ENCODE measurements around the gene FAM163A. TPM values are rescaled to one million over a fixed set of nuclear protein-coding genes. Genes with fewer than 3 reads are reported as not detected.

FAM163A gene
- total and polyA plus RNA-seq, 7 experiments from 2014 or later: 0.06 to 0.17 (median 0.14) TPM; not detected in 4

GRCh38 chr1:179805291-179806195 lies 62.5 kb downstream of the FAM163A start:
- Histone ChIP-seq H3K4me1 (ENCODE audit: control insufficient read depth in 2 of 2, insufficient read depth in 2 of 2, low read length in 2 of 2) (peaks cover 0 to 4% of the 10 kb centered on the region in 2 donors), H3K27ac (ENCODE audit: low read depth, low read length) (no peak overlapping the region), H3K27me3 (ENCODE audit: control insufficient read depth in 2 of 2, insufficient read depth in 2 of 2, low read length in 2 of 2) (no peaks in the 10 kb centered on the region), H3K4me3 (ENCODE audit: low read length) (no peak overlapping the region), H3K36me3 (ENCODE audit: control insufficient read depth in 2 of 3, insufficient read depth in 3 of 3, low read length in 3 of 3) (no peaks in the 10 kb centered on the region), H3K9me3 (ENCODE audit: control insufficient read depth in 2 of 3, low read length in 3 of 3) (no peaks in the 10 kb centered on the region)
- Mint-ChIP-seq H3K36me3 (no peaks in the 10 kb centered on the region), H3K4me1 (peaks cover 0 to 6% (median 5%) of the 10 kb centered on the region in 7 donors), H3K4me3 (no peak overlapping the region), H3K9me3 (no peaks in the 10 kb centered on the region), H3K27ac (peak overlapping the region in 2 of 9 donors; percentile 21 to 70), H3K27me3 (peaks cover 0 to 6% (median 0%) of the 10 kb centered on the region in 5 donors)
- ATAC-seq (no peak), DNase-seq (no peak)
- ChIA-PET CTCF (interaction anchor here (1.2 to 17.1 kb wide), 2 partner anchors 9 to 99 kb away, joined by 3 to 376 read pairs; no protein-coding TSS in a partner anchor), POLR2A (no interaction called here)
- intact Hi-C loops (cut with micrococcal nuclease): no loop called here

- DNase-seq (no peak), ATAC-seq (no peak)
- Histone ChIP-seq H3K27ac (ENCODE audit: low read depth, low read length) (no peak overlapping the region), H3K27me3 (ENCODE audit: control insufficient read depth in 2 of 2, insufficient read depth in 2 of 2, low read length in 2 of 2) (no peaks in the 10 kb centered on the region), H3K36me3 (ENCODE audit: control insufficient read depth in 2 of 3, insufficient read depth in 3 of 3, low read length in 3 of 3) (no peaks in the 10 kb centered on the region), H3K4me1 (ENCODE audit: control insufficient read depth in 2 of 2, insufficient read depth in 2 of 2, low read length in 2 of 2) (peaks cover 0 to 4% of the 10 kb centered on the region in 2 donors), H3K9me3 (ENCODE audit: control insufficient read depth in 2 of 3, low read length in 3 of 3) (no peaks in the 10 kb centered on the region), H3K4me3 (ENCODE audit: low read length) (no peak overlapping the region)
- intact Hi-C loops (cut with micrococcal nuclease): no loop called here
- peaks cover 0 to 6% (median 5%) of the 10 kb centered on the region in 7 donors for H3K4me1 Mint-ChIP-seq
- POLR2A ChIA-PET: no interaction called here
- no peaks in the 10 kb centered on the region for H3K36me3 Mint-ChIP-seq
- H3K27ac Mint-ChIP-seq: peak overlapping the region in 2 of 9 donors; percentile 21 to 70
- no peak overlapping the region for H3K4me3 Mint-ChIP-seq
- H3K27me3 Mint-ChIP-seq: peaks cover 0 to 6% (median 0%) of the 10 kb centered on the region in 5 donors
- no peaks in the 10 kb centered on the region for H3K9me3 Mint-ChIP-seq
- CTCF ChIA-PET: interaction anchor here (1.2 to 17.1 kb wide), 3 partner anchors 8 to 99 kb away, joined by 3 to 376 read pairs (median 3); no protein-coding TSS in a partner anchor
Measured at GRCh38 chr1:179806333-179806732, 63.2 kb downstream of the FAM163A start.

GRCh38 chr1:179807291-179807690 lies 64.2 kb downstream of the FAM163A start:
- Mint-ChIP-seq H3K9me3 (no peaks in the 10 kb centered on the region), H3K36me3 (no peaks in the 10 kb centered on the region), H3K27ac (no peak overlapping the region), H3K27me3 (peaks cover 0 to 6% (median 0%) of the 10 kb centered on the region in 5 donors), H3K4me3 (no peak overlapping the region), H3K4me1 (peaks cover 0 to 6% (median 5%) of the 10 kb centered on the region in 7 donors)
- ChIA-PET POLR2A (no interaction called here), CTCF (interaction anchor here (1.3 to 17.1 kb wide), 2 partner anchors 10 to 100 kb away, joined by 3 to 376 read pairs; no protein-coding TSS in a partner anchor)
- ATAC-seq: no peak
- intact Hi-C loops (cut with micrococcal nuclease): no loop called here
- H3K27me3 ChIP-seq (ENCODE audit: control insufficient read depth in 2 of 2, insufficient read depth in 2 of 2, low read length in 2 of 2): no peaks in the 10 kb centered on the region
- H3K9me3 ChIP-seq (ENCODE audit: control insufficient read depth in 2 of 3, low read length in 3 of 3): no peaks in the 10 kb centered on the region
- no peak overlapping the region for H3K27ac ChIP-seq (ENCODE audit: low read depth, low read length)
- DNase-seq: no peak
- H3K36me3 ChIP-seq (ENCODE audit: control insufficient read depth in 2 of 3, insufficient read depth in 3 of 3, low read length in 3 of 3): no peaks in the 10 kb centered on the region
- H3K4me3 ChIP-seq (ENCODE audit: low read length): no peak overlapping the region
- H3K4me1 ChIP-seq (ENCODE audit: control insufficient read depth in 2 of 2, insufficient read depth in 2 of 2, low read length in 2 of 2): peaks cover 0 to 4% of the 10 kb centered on the region in 2 donors

GRCh38 chr1:179807691-179808485 lies 64.8 kb downstream of the FAM163A start:
- peak overlapping the region in 2 of 9 donors; percentile 36 to 51 for H3K27ac Mint-ChIP-seq
- ATAC-seq (no peak), DNase-seq (no peak)
- H3K27me3 ChIP-seq (ENCODE audit: control insufficient read depth in 2 of 2, insufficient read depth in 2 of 2, low read length in 2 of 2): no peaks in the 10 kb centered on the region
- H3K4me1 Mint-ChIP-seq: peaks cover 0 to 6% (median 5%) of the 10 kb centered on the region in 7 donors
- H3K27me3 Mint-ChIP-seq: peaks cover 0 to 6% (median 0%) of the 10 kb centered on the region in 5 donors
- no peaks in the 10 kb centered on the region for H3K36me3 Mint-ChIP-seq
- no peaks in the 10 kb centered on the region for H3K9me3 Mint-ChIP-seq
- no peak overlapping the region for H3K4me3 ChIP-seq (ENCODE audit: low read length)
- peaks cover 0 to 4% of the 10 kb centered on the region in 2 donors for H3K4me1 ChIP-seq (ENCODE audit: control insufficient read depth in 2 of 2, insufficient read depth in 2 of 2, low read length in 2 of 2)
- ChIA-PET CTCF (interaction anchor here (1.3 to 17.1 kb wide), 2 partner anchors 11 to 101 kb away, joined by 3 to 376 read pairs; no protein-coding TSS in a partner anchor), POLR2A (interaction anchor here (0.6 kb wide), 1 partner anchor 100 kb away, joined by 3 read pairs; no protein-coding TSS in a partner anchor)
- intact Hi-C loops (cut with micrococcal nuclease): no loop called here
- no peaks in the 10 kb centered on the region for H3K36me3 ChIP-seq (ENCODE audit: control insufficient read depth in 2 of 3, insufficient read depth in 3 of 3, low read length in 3 of 3)
- H3K27ac ChIP-seq (ENCODE audit: low read depth, low read length): no peak overlapping the region
- no peak overlapping the region for H3K4me3 Mint-ChIP-seq
- no peaks in the 10 kb centered on the region for H3K9me3 ChIP-seq (ENCODE audit: control insufficient read depth in 2 of 3, low read length in 3 of 3)

- Histone ChIP-seq H3K4me3 (ENCODE audit: low read length) (no peak overlapping the region), H3K4me1 (ENCODE audit: control insufficient read depth in 2 of 2, insufficient read depth in 2 of 2, low read length in 2 of 2) (peaks cover 0 to 4% of the 10 kb centered on the region in 2 donors), H3K9me3 (ENCODE audit: control insufficient read depth in 2 of 3, low read length in 3 of 3) (no peaks in the 10 kb centered on the region), H3K27me3 (ENCODE audit: control insufficient read depth in 2 of 2, insufficient read depth in 2 of 2, low read length in 2 of 2) (no peaks in the 10 kb centered on the region), H3K36me3 (ENCODE audit: control insufficient read depth in 2 of 3, insufficient read depth in 3 of 3, low read length in 3 of 3) (no peaks in the 10 kb centered on the region), H3K27ac (ENCODE audit: low read depth, low read length) (no peak overlapping the region)
- CTCF ChIA-PET: interaction anchor here (1.0 to 17.1 kb wide), 5 partner anchors 10 to 371 kb away, joined by 4 to 376 read pairs (median 12); no protein-coding TSS in a partner anchor
- Mint-ChIP-seq H3K27ac (peak overlapping the region in 3 of 9 donors; percentile 25 to 80 (median 36)), H3K27me3 (peaks cover 0 to 6% (median 0%) of the 10 kb centered on the region in 5 donors), H3K4me3 (no peak overlapping the region), H3K36me3 (no peaks in the 10 kb centered on the region), H3K4me1 (peaks cover 0 to 6% (median 5%) of the 10 kb centered on the region in 7 donors), H3K9me3 (no peaks in the 10 kb centered on the region)
- intact Hi-C loops (cut with micrococcal nuclease): no loop called here
- DNase-seq: no peak
- POLR2A ChIA-PET: interaction anchor here (0.9 kb wide), 1 partner anchor 727 kb away, joined by 3 read pairs; no protein-coding TSS in a partner anchor
- ATAC-seq: no peak
Measured at GRCh38 chr1:179808503-179808902, 65.4 kb downstream of the FAM163A start.

Data from naive thymus-derived CD4-positive, alpha-beta T cell (primary cell).